ENCODE measurements around the gene CELF1.
A peak's percentile ranks its signal among the peaks of the same experiment; 100 is the strongest.
"Not testable (repeated sequence)": the region's sequence is repeated elsewhere in the genome, so short reads cannot be mapped to it uniquely, and the experiment has no call there.

The CELF1 gene

GRCh38 chr11:47572715-47573255 lies 19.9 kb upstream of the CELF1 start:
- DNase-seq = no peak

GRCh38 chr11:47571895-47572294 lies 19.0 kb upstream of the CELF1 start:
- peak; percentile 43 for DNase-seq

- no peak for DNase-seq
Observed at GRCh38 chr11:47571357-47571729, 18.4 kb upstream of the CELF1 start.

- DNase-seq = no peak
Observed at GRCh38 chr11:47570651-47571356, 17.9 kb upstream of the CELF1 start.

GRCh38 chr11:47569646-47570045 lies 16.7 kb upstream of the CELF1 start:
- no peak for DNase-seq

- no peak for DNase-seq
Observed at GRCh38 chr11:47566149-47566698, 13.3 kb upstream of the CELF1 start.

- DNase-seq = peak; percentile 82
Observed at GRCh38 chr11:47565340-47566148, 12.6 kb upstream of the CELF1 start, which contains the start of gene PTPMT1. Gene PTPMT1, plus strand, starts transcription at chr11:47565599. Its CDS starts 24 bp downstream, at chr11:47565623.

- DNase-seq = no peak
Observed at GRCh38 chr11:47564933-47565339, 12.0 kb upstream of the CELF1 start.

GRCh38 chr11:47564366-47564765 lies 11.4 kb upstream of the CELF1 start:
- DNase-seq = not testable (repeated sequence)

- not testable (repeated sequence) for DNase-seq
Observed at GRCh38 chr11:47562393-47562792, 9.5 kb upstream of the CELF1 start.

- peak; percentile 33 for DNase-seq
Observed at GRCh38 chr11:47560426-47560825, 7.5 kb upstream of the CELF1 start.

GRCh38 chr11:47558695-47559094 lies 5.8 kb upstream of the CELF1 start:
- DNase-seq = no peak

GRCh38 chr11:47557004-47557403 lies 4.1 kb upstream of the CELF1 start:
- not testable (repeated sequence) for DNase-seq

- no peak for DNase-seq
Observed at GRCh38 chr11:47553406-47553743, 443 bp upstream of the CELF1 start.

GRCh38 chr11:47552056-47552565 lies 821 bp downstream of the CELF1 start:
- peak; percentile 56 for DNase-seq

GRCh38 chr11:47551086-47551485 lies 1.8 kb downstream of the CELF1 start:
- no peak for DNase-seq

- DNase-seq = no peak
Observed at GRCh38 chr11:47550288-47551047, 2.5 kb downstream of the CELF1 start.

- not testable (repeated sequence) for DNase-seq
Observed at GRCh38 chr11:47546274-47546673, 6.7 kb downstream of the CELF1 start.

- no peak for DNase-seq
Observed at GRCh38 chr11:47545298-47545697, 7.6 kb downstream of the CELF1 start.

- DNase-seq = no peak
Observed at GRCh38 chr11:47541070-47541469, 11.9 kb downstream of the CELF1 start.

GRCh38 chr11:47539681-47540039 lies 13.3 kb downstream of the CELF1 start:
- DNase-seq = no peak

GRCh38 chr11:47538741-47539565 lies 14.0 kb downstream of the CELF1 start:
- no peak for DNase-seq

All from fibroblast of skin of right biceps (primary cell).